Kidney tubule cell (primary cell): ENCODE data around the gene STEAP1.
"Not testable (repeated sequence)": the region's sequence is repeated elsewhere in the genome, so short reads cannot be mapped to it uniquely, and the experiment has no call there.

Source experiments
- DNase-seq: peaks from one replicate; pipeline ENCODE4 v3.0.0-alpha.2; 2018; ENCODE audit warnings: low spot score

Gene STEAP1

DNA sequence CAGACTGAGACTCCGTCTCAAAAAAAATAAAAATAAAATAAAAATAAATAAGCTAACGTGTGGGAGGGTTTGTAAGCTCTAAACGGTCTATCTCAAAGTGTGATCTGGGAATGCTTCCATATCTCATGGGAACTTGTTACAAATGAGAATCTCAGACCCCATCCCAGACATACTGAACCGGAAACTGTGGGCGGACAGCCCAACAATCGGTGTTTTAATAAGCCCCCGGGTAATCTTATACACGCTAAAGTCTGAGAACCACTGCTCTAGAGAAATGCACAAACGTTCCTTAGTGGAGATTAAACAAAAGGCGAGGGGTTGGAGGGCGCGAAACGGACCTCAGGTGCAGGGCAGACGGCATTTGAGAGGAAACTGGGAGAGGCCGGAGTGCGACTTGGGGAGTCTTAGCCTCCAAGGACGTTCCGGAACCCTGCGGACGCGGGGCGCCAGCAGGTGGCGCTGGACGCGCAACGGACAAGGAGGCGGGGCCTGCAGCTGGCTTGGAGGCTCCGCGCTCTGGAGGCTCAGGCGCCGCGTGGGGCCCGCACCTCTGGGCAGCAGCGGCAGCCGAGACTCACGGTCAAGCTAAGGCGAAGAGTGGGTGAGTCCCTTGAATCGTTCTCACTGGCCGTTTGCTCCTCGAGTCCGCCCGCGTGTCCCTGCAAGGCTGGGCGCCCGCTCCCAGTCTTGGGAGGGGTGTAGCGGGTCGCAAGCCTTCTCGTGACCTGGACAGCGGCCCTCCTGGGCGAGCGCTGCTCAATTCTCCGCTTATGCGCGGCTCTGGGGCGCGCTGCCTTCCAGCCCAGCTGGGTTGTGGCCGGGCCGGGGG is at the start of gene STEAP1:
STEAP1 (plus strand) TSS at position 527 of the 829 bp plus-strand sequence. CDS start 5,320 bp downstream, outside the sequence.
- peak; percentile 91 for DNase-seq

- DNase-seq: not testable (repeated sequence)
Measured at GRCh38 chr7:90114972-90115371, 39.3 kb upstream of the STEAP1 start.

DNA sequence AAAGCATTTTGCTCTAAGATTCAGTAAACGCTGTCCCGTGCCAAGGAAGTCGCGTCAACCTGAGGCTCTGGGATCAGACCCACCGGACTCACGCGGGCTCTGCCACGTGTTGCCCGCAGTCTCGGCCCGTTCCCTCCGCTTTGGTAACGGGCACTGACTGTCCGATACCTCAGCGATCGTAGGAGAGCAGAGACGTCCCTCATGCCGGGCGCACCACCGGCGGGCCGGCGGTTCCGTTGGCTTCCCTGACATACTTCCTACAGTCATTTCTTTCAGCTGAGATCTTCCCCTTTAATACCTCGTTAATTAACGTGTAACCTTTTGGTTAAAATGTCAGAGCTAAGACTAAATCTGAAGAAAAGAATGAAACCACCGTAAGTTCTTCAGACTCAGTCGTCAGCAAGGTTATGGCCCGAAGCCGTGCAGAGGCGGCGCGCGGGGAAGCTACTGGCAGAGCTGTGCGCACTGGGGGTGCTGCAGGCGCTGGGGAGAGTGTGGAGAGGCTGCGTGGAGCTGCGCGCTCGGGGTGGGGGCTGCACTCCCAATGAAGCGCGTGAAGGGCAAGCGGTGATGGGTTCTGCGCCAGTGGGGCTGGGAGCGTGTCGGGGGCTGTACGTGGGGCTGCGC is 35.6 kb upstream of the STEAP1 start:
- peak; percentile 31 for DNase-seq

GRCh38 chr7:90119178-90119971 is 34.9 kb upstream of the STEAP1 start:
- peak; percentile 38 for DNase-seq

- not testable (repeated sequence) for DNase-seq
Measured at GRCh38 chr7:90120205-90120604, 34.1 kb upstream of the STEAP1 start.

DNA sequence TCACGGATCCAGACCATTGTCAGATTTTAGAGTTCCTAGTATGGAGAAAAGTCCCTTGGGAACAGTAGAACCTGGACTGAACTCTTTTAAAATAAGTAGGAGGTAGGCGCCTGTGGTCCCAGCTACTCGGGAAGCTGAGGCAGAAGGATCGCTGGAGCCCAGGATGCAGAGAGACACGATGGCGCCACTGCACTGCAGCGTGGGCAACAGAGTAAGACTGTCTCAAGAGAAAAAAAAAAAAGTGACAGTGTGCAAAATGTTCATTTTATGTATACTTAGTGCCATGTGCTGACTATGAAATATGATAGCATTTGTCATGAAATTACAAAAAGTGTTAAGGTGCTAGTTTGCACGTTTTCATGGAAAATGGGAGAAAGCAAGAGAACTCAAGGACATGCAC is 22.5 kb upstream of the STEAP1 start:
- DNase-seq: not testable (repeated sequence)

DNA sequence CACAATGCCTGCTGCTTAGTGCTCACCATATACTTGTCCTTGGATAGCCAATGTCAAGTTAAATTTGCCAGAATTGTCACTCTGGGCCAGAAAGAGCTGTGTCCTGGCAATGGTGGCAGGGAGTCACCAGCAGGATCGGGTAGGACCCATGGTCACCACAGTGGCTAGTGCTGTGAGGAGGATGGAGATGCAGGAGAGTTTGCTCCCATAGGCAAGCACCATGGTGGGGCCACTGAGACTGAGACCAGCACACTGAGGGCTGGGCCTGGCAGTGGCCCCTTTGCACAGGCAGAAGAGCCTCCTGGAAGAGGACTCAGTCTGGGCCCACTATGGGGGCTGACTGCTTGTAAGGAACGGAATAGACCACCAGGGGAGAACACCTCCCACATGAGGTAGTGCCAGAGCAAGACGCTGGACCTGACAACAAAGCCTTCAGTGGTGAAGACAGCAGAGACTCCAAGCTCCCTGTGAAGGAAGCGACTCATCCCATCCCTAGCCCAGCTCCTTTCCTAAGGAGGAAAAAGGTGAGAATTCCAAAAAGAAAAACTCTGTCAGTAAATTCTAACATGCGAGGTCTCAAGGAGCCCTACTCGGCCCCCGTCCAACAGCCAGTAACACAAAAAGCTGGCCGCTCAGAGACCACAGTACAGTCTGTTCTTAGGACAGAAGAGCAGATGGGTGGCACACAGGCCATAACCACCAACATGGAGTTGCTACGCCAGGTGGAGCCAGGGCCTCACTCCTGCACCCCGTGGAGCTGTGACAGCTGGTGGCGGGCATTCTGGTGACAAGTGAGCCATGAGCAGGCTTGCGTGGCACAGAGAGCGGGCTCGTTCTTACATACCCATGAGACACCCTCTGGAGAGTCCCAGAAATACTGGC is 6.9 kb upstream of the STEAP1 start:
- DNase-seq: not testable (repeated sequence)

DNA sequence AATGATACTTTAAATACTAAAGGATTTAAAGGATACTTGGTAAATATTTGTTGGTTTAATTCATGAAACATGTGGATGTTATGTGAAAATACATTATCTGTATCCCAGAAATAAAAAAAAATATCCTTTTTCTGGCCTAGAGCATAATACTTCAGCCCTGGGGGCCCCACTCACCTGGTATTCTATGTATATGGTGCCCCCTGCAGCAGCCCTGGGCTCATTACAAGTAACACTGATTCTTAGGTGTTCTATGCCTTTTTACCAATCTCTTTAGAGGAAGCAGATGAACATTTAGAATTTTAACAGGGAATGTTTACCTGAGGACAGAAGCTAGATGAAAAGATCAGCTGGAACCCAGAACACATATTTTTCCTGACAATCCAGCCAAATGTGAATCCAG is 4.8 kb upstream of the STEAP1 start:
- peak; percentile 44 for DNase-seq

- not testable (repeated sequence) for DNase-seq
Measured at GRCh38 chr7:90151884-90152283, 2.4 kb upstream of the STEAP1 start.

DNA sequence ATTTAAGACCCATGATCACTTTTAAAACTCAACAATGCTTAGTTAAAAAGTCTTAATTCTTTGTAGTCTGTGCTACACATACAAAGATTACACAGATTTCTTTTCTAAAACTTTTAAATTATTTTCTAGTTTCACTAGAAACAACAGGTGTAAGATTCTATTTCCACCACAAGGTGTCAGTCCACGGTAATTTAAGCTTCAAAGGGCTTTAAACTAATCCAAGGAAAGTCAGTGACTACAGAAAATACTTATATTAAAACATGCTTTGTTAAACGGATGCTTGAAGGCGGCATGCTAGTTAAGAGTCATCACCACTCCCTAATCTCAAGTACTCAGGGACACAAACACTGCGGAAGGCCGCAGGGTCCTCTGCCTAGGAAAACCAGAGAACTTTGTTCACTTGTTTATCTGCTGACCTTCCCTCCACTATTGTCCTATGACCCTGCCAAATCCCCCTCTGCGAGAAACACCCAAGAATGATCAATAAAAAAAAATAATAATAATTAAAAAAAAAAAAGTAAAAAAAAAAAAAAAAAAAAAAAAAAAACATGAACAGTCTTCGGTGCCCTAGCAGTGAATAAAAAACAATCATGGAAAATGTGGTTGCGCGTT is 1.5 kb upstream of the STEAP1 start:
- DNase-seq: peak; percentile 81

DNA sequence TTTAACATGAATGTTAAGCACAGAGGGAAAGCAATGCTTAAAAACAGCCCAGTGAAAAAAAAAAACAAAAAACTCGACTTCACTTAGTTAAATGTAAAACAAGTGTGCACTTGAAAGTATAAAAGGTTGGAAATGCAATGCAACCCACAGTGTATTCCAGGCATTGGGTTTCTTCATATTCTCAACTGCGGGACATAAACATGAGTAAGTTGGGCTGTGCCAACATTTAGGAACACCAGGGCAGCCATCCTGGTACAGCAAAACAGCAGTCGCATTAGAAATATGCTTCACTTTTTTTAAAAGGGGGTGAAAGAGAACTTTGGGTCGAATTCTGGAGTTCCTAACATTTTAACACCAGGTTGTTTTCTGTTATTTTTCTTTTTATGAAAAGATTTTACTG is 937 bp downstream of the STEAP1 start:
- no peak for DNase-seq

- DNase-seq: peak; percentile 43
Measured at GRCh38 chr7:90157331-90157730, 3.1 kb downstream of the STEAP1 start.

- not testable (repeated sequence) for DNase-seq
Measured at GRCh38 chr7:90157761-90158350, 3.6 kb downstream of the STEAP1 start.

DNA sequence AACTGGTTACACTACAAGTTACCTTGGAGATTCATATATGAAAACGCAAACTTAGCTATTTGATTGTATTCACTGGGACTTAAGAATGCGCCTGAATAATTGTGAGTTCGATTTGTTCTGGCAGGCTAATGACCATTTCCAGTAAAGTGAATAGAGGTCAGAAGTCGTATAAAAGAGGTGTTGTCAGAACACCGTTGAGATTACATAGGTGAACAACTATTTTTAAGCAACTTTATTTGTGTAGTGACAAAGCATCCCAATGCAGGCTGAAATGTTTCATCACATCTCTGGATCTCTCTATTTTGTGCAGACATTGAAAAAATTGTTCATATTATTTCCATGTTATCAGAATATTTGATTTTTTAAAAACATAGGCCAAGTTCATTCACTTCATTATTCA is 9.3 kb downstream of the STEAP1 start:
- DNase-seq: no peak

- DNase-seq: no peak
Measured at GRCh38 chr7:90165724-90166123, 11.5 kb downstream of the STEAP1 start.

GRCh38 chr7:90166153-90166552 is 11.9 kb downstream of the STEAP1 start:
- DNase-seq: no peak

DNA sequence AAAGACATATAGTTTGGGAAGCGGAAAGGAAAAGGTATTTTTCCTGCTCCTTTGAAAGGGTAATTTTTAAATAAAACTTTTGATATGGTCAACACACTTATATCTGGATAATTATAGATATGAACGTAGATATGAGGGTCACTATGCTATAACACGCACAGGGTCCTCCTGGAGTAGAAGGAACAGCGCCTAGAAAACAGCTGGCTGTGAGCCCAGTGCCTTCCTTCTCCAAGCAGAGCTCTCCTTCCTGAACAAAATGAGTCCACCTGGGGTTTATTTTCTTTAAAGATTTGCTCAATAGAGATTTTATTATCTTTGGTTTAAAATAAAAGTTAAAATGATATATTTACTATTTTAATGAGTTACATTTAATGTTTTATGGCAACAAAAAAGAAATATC is 13.1 kb downstream of the STEAP1 start:
- no peak for DNase-seq

GRCh38 chr7:90169891-90170290 is 15.6 kb downstream of the STEAP1 start:
- no peak for DNase-seq

DNA sequence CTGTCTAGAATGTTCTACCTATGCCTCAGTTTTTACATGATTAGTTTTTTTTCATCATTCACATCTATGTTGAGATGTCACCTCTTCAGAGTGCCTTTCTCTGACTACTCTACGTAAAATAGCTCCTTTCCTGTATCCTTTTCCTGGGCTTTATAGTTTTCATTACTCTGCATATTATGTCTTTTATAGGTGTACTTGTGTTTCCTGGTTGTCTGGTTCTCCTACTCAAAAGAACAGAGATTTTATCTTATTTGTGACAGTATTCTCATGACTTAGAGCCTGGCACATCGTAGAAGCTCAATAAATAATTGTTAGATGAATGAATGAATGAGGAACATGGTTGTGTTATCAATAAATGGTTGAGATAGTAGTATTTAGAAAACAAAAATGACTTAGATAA is 17.9 kb downstream of the STEAP1 start:
- DNase-seq: no peak

DNA sequence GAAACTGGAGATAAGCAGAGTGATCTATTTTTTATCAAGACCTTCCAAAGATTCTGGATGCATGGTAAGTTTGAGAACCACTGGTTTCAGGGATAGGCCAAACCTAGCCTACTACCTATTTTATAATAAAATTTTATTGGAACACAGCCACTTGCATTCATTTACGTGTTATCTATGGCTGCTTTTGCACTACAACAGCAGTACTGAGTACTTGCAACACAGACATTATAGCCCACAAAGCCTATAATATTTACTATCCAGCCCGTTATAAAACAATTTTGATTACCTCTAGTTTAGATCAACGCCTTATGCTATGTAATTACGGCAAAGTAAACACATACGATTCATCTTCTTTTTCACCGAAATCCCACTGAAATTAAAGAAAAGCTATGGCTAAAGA is 18.4 kb downstream of the STEAP1 start:
- no peak for DNase-seq
